Measurements from ENCODE around the gene TRIM72. TPM values are rescaled to one million over a fixed set of nuclear protein-coding genes. Genes with fewer than 3 reads are reported as not detected.

TRIM72 gene
- total and polyA plus RNA-seq, 2 of the 8 experiments (the other 6 are each of a cell fraction or from before 2014, with no cell fraction given), result 0.57 to 2.1 TPM

DNA sequence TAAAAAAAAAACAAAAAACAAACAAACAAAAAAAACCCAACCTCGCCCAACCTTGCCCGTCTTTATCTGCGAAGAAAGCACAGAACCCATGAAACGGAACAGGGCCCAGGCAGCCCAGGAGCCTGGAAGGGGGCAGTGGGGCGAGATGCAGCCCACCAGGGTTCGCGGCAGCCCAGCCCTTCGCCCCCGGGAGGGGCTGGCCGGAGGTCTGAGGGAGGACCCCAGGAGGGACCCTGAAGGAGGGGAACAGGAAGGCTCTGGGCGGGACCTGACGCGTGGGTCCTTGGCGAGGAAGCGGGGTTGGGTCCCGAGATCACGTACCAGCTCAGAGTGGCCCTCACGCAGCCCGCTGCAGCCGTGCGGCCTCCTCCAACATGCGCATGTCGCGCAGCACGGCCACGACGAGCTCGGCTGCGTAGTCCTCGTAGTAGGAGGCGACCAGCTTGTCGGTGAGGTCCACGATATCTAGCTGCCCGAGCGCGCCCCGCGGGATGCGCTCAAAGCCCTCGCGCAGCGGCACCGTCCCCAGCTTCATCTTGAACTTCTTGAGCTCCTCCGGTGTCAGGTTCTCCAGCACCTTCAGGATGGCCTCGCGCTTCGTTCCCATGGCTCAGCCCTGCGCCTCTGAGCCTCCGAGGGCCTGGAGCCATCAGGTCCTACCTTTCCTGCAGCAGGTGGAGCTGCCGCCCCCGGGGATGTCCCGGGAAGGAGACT is 2.7 kb downstream of the TRIM72 start, which contains the start of gene PYDC1:
TSS of gene PYDC1 (minus strand) at position 714 of the 714 bp plus-strand sequence. CDS start at position 607, 107 bp downstream.
- Histone ChIP-seq H3K9ac (replicated peaks in 1 of 4; ENCODE audit: extremely low read depth in 1 of 4, low read depth in 3 of 4, low read length in 3 of 4) (no peak within 1 kb of the TSS), H3K79me1 (ENCODE audit: low read depth, low read length) (no peaks in the 10 kb centered on the region), H4K20me1 (replicated peaks in 1 of 2; ENCODE audit: control insufficient read depth in 1 of 2, insufficient read depth in 2 of 2, low read length in 2 of 2) (no peaks in the 10 kb centered on the region), H3K36me3 (ENCODE audit: control insufficient read depth in 2 of 4, insufficient read depth in 4 of 4, low read length in 3 of 4) (no peaks in the 10 kb centered on the region), H3K56ac (replicated peaks; ENCODE audit: insufficient read length, low read depth, low read length) (no peak within 1 kb of the TSS), H3K23ac (ENCODE audit: insufficient read length) (no peak within 1 kb of the TSS), H3K4me3 (ENCODE audit: extremely low read depth in 1 of 4, insufficient read depth in 2 of 4, low read depth in 3 of 4, low read length in 4 of 4) (peak within 1 kb of the TSS; percentile 1 to 74 (median 49); a peak in 7 of 8 replicates), H3K27ac (ENCODE audit: low read depth, low read length) (no peak within 1 kb of the TSS), H3K27me3 (replicated peaks in 1 of 4; ENCODE audit: control insufficient read depth in 3 of 4, extremely low read depth in 1 of 4, insufficient read depth in 3 of 4, low read length in 3 of 4) (peaks cover 8 to 21% (median 19%) of the 10 kb centered on the region in 4 experiments), H3K4me1 (replicated peaks in 1 of 4; ENCODE audit: control insufficient read depth in 3 of 4, insufficient read depth in 4 of 4, low read length in 3 of 4) (peaks cover 0 to 33% (median 20%) of the 10 kb centered on the region in 4 experiments; a peak in 6 of 7 replicates), H3K18ac (ENCODE audit: extremely low read depth, low read length) (peak within 1 kb of the TSS; percentile 48), H2BK12ac (ENCODE audit: low read depth, low read length) (peak within 1 kb of the TSS; percentile 76; the same call in 1 of the 2 replicates), H2BK5ac (ENCODE audit: low read depth, low read length) (0 out of 2 replicates have a peak within 1 kb of the TSS, but pooled peaks have one; percentile 13), H2BK120ac (replicated peaks; ENCODE audit: low read depth, low read length) (no peak within 1 kb of the TSS), H2AK5ac (ENCODE audit: low read depth, low read length) (no peak within 1 kb of the TSS), H3K14ac (ENCODE audit: insufficient read length) (no peak within 1 kb of the TSS), H3K9me3 (ENCODE audit: insufficient read depth in 2 of 2, low read depth in 1 of 2, low read length in 1 of 2) (no peaks in the 10 kb centered on the region), H4K5ac (ENCODE audit: insufficient read length, low read depth, low read length) (no peak within 1 kb of the TSS), H4K8ac (ENCODE audit: extremely low read depth, insufficient read depth, low read length) (peak within 1 kb of the TSS; percentile 22), H2BK15ac (ENCODE audit: low read length) (peak within 1 kb of the TSS; percentile 95; the same call in 1 of the 2 replicates), H2AFZ (ENCODE audit: low read length) (peak within 1 kb of the TSS; percentile 84), H2BK20ac (ENCODE audit: low read length) (peak within 1 kb of the TSS; percentile 48; the same call in 1 of the 2 replicates), H3K79me2 (ENCODE audit: control insufficient read depth in 1 of 2, insufficient read depth in 2 of 2, low read length in 2 of 2) (no peaks in the 10 kb centered on the region), H3K4me2 (ENCODE audit: insufficient read depth in 1 of 2, low read depth in 2 of 2, low read length in 2 of 2) (peak within 1 kb of the TSS; percentile 79 to 92), H3K23me2 (ENCODE audit: low read depth, low read length) (peaks cover 19% of the 10 kb centered on the region), H4K91ac (replicated peaks; ENCODE audit: insufficient read length, low read length) (peak within 1 kb of the TSS; percentile 61), H3K4ac (replicated peaks; ENCODE audit: insufficient read length, low read depth, low read length) (no peak within 1 kb of the TSS)
- 12% methylated on average over 52 of the region's 52 CpGs; no CpG with 5 or more reads in 1 of the 2 experiments for WGBS, 2 experiments (ENCODE audit: extremely low coverage in 1 of 2, insufficient coverage in 1 of 2, insufficient read length in 1 of 2, insufficient replicate concordance in 2 of 2, low coverage in 1 of 2, low lambda C conversion rate in 2 of 2, missing lambda C conversion rate in 1 of 2)
- DNase-seq (ENCODE audit: low read depth in 1 of 2, low spot score in 2 of 2) (peak in 1 of 2 experiments; percentile 75), FAIRE-seq (no peak)
- ChIA-PET POLR2A (ENCODE audit: partially characterized antibody) (interaction anchor here (0.6 to 24.0 kb wide), 13 partner anchors 11 to 279 kb away, joined by 3 to 430 read pairs (median 4); partner anchors contain the start of genes FUS and PYCARD), CTCF (ENCODE audit: partially characterized antibody) (interaction anchor here (0.6 to 2.6 kb wide), 23 partner anchors 10 to 478 kb away, joined by 3 to 10 read pairs (median 3); partner anchors contain the start of genes PYCARD and ZNF843)
- TF ChIP-seq KDM4A (IDR thresholded peaks at IDR 0.05; ENCODE audit: low read depth, low read length, severe bottlenecking), result peak; percentile 97
- no peak for TF ChIP-seq SP1 (IDR thresholded peaks at IDR 0.05; ENCODE audit: low read depth, low read length)
- no peak for TF ChIP-seq PHF8 (conservative IDR thresholded peaks at IDR 0.05; ENCODE audit: low read depth, low read length)
- 0 out of 2 replicates have a peak, but pooled peaks have one; percentile 19 for TF ChIP-seq RBBP5 (IDR thresholded peaks at IDR 0.05; ENCODE audit: borderline replicate concordance, low read depth, low read length)
- no peak for TF ChIP-seq EP300 (IDR thresholded peaks at IDR 0.05; ENCODE audit: borderline replicate concordance in 1 of 2, low read depth in 2 of 2, low read length in 2 of 2)
- TF ChIP-seq CTCF (IDR thresholded peaks at IDR 0.05; ENCODE audit: control extremely low read depth in 1 of 3, insufficient read depth in 1 of 3, low read depth in 1 of 3, low read length in 3 of 3), result peak in 1 of 3 experiments; percentile 7; a peak in 1 of 4 replicates
- no peak for TF ChIP-seq KDM1A (IDR thresholded peaks at IDR 0.05; ENCODE audit: borderline replicate concordance, low read length)

Data from H1 (cell line).